DOHH2 (cell line): ENCODE measurements around the gene NRROS.

ENCODE experiments used
- CTCF ChIP-seq: fragments of 200-600 bp; sonication (generic); IDR thresholded peaks from one replicate; pipeline ENCODE4 v1.5.1; 2014; ENCODE audit warnings: antibody characterized with exemption, mild to moderate bottlenecking, low read depth, low read length; ENCODE audit not compliant: poor library complexity, severe bottlenecking
- EZH2phosphoT487 ChIP-seq: fragments of 200-600 bp; sonication (generic); IDR thresholded peaks from 2 replicates; pipeline ENCODE4 v1.6.1; 2017; ENCODE audit warnings: borderline replicate concordance, mild to moderate bottlenecking, antibody characterized with exemption, low read length, moderate library complexity, mixed read lengths

- TF ChIP-seq CTCF, result no peak
- TF ChIP-seq EZH2phosphoT487, result no peak
Measured at GRCh38 chr3:196634224-196634623, 5.3 kb upstream of the NRROS start.
